ENCODE results near the gene CCDC90B.

DNA sequence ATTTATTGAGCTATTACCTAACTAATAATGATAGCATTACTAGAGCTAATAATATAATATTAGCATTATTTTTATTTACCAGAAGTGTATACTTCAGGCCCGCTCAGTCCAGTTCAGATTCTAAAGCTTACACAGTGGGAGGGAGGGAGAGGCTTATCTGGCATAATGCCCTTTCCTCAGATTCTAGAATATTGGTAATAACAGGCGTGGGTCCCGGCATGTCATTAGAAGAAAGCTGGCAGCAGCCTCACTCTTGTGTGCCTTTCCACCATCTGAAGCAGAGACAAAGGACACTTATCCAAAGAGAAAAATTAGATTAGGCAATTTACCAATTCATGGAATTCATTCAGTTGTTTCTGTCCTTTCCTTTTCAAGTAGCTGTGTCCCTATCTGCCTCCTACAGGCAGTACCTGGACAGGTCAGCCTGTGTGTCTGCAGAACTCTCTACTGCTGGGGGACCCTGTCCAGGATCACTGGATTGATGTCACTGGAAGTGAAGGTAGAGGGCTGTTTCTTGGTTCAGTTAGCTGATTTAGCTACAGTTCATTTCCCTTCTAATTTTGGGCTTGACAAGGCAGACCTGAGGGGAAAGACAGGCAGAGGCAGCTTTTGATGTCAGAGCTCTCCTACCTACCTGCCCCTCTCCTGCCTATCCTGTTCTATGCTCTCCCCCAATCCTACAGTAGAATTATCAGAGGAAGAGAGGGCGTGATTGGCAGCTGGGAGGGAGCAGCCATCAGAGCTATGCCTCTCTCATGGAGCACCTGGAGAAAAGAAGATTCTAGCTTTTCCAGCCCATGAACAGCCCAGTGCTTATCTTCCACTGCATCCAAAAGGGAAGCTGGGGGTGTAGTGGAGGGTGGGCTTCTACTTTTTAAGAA lies 20.3 kb upstream of the CCDC90B start:
- TF ChIP-seq SP1 (IDR thresholded peaks at IDR 0.05): no peak
- TF ChIP-seq, protein P1, sequence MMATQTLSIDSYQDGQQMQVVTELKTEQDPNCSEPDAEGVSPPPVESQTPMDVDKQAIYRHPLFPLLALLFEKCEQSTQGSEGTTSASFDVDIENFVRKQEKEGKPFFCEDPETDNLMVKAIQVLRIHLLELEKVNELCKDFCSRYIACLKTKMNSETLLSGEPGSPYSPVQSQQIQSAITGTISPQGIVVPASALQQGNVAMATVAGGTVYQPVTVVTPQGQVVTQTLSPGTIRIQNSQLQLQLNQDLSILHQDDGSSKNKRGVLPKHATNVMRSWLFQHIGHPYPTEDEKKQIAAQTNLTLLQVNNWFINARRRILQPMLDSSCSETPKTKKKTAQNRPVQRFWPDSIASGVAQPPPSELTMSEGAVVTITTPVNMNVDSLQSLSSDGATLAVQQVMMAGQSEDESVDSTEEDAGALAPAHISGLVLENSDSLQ (IDR thresholded peaks at IDR 0.05): no peak

Data from HEK293T (cell line).